Transverse colon (tissue), 3 donors: ENCODE measurements around the gene RBFOX2.
"Not testable (repeated sequence)": the region's sequence is repeated elsewhere in the genome, so short reads cannot be mapped to it uniquely, and the experiment has no call there.

Experiments
- POLR2A ChIP-seq: fragments of 450-650 bp; IDR thresholded peaks from one replicate; pipeline ENCODE4 v1.6.1; 2016; ENCODE audit warnings: antibody characterized with exemption, mild to moderate bottlenecking, moderate library complexity
- TF ChIP-seq, protein P1 (sequence below), 5 experiments: fragments of 200-600 bp in 3 of 5; fragments of 450-650 bp in 2 of 5; sonication (generic) in 3 of 5; IDR thresholded peaks; 1 replicate in 2 of 5; 2 replicates in 3 of 5; pipeline ENCODE4 v1.5.1; 2016 to 2017; ENCODE audit warnings: antibody characterized with exemption in 5 of 5, inconsistent platforms in 3 of 5, mild to moderate bottlenecking in 2 of 5, moderate library complexity in 1 of 5

- TF ChIP-seq, protein P1, sequence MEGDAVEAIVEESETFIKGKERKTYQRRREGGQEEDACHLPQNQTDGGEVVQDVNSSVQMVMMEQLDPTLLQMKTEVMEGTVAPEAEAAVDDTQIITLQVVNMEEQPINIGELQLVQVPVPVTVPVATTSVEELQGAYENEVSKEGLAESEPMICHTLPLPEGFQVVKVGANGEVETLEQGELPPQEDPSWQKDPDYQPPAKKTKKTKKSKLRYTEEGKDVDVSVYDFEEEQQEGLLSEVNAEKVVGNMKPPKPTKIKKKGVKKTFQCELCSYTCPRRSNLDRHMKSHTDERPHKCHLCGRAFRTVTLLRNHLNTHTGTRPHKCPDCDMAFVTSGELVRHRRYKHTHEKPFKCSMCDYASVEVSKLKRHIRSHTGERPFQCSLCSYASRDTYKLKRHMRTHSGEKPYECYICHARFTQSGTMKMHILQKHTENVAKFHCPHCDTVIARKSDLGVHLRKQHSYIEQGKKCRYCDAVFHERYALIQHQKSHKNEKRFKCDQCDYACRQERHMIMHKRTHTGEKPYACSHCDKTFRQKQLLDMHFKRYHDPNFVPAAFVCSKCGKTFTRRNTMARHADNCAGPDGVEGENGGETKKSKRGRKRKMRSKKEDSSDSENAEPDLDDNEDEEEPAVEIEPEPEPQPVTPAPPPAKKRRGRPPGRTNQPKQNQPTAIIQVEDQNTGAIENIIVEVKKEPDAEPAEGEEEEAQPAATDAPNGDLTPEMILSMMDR (IDR thresholded peaks at IDR 0.05) = not testable (repeated sequence)
- not testable (repeated sequence) for TF ChIP-seq POLR2A
These were observed 290.7 kb downstream of the RBFOX2 start for GRCh38 chr22:35737886-35738285.
